Spleen (tissue), 7 donors: Measurements from ENCODE around the gene PTPRE.

Experiments
- POLR2A ChIP-seq, 3 donors: fragments of 450-650 bp; IDR thresholded peaks; one replicate each; pipeline ENCODE4 v1.5.1; 2017; ENCODE audit warnings: antibody characterized with exemption in 3 of 3, mild to moderate bottlenecking in 1 of 3
- POLR2AphosphoS5 ChIP-seq, 3 donors: sonication (generic); formaldehyde crosslinking; IDR thresholded peaks; one replicate each; pipeline ENCODE4 v1.5.1; 2017; ENCODE audit warnings: antibody characterized with exemption in 3 of 3
- TF ChIP-seq, protein P1 (sequence below), 11 experiments: fragments of 200-600 bp in 7 of 11; fragments of 450-650 bp in 4 of 11; sonication (generic) in 4 of 11; IDR thresholded peaks in 8 of 11; conservative IDR thresholded peaks in 3 of 11; 1 replicate in 7 of 11; 2 replicates in 4 of 11; pipeline versions ENCODE4 v1.4.0 to v1.8.0; 2016 to 2021; ENCODE audit warnings: antibody characterized with exemption in 11 of 11, inconsistent platforms in 4 of 11, mild to moderate bottlenecking in 1 of 11
- donor health status: DM: no; HTN: no; CAD: no; lungs with moderate emphysema.
- donor health status: DM: no; HTN: no; CAD: no.
- donor health status: DM: no; HTN: no; CAD: no.

DNA sequence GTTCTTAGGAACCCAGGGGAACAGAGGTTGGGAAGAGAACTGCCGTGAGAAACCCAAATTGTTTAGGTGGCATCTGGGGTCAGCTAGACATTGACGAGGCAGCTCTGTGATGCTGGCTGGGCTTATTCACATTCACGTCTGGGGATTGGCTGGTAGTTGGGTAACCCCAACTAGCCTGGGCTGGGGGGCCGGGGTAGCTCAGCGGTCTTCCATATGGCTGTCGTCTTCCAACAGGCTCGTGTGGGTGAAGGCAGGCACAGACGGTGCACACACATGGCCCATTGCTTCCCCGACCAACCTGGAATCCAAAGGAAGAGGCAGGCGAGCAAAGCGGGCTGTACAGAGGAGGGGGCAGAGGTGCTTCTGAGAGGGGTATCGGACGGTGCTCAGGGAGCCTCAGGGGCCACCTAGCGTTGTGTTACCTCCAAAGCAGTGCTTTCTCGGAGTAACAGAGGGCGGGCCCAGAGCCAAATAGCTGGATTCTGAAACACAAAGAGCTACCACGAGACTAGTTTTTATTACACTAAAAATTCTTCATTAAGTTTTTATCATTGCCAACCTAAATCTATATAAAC lies 184.8 kb downstream of the PTPRE start:
- TF ChIP-seq, protein P1, sequence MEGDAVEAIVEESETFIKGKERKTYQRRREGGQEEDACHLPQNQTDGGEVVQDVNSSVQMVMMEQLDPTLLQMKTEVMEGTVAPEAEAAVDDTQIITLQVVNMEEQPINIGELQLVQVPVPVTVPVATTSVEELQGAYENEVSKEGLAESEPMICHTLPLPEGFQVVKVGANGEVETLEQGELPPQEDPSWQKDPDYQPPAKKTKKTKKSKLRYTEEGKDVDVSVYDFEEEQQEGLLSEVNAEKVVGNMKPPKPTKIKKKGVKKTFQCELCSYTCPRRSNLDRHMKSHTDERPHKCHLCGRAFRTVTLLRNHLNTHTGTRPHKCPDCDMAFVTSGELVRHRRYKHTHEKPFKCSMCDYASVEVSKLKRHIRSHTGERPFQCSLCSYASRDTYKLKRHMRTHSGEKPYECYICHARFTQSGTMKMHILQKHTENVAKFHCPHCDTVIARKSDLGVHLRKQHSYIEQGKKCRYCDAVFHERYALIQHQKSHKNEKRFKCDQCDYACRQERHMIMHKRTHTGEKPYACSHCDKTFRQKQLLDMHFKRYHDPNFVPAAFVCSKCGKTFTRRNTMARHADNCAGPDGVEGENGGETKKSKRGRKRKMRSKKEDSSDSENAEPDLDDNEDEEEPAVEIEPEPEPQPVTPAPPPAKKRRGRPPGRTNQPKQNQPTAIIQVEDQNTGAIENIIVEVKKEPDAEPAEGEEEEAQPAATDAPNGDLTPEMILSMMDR (IDR thresholded peaks at IDR 0.05 in 8 of 11, conservative IDR thresholded peaks at IDR 0.05 in 3 of 11), result no peak
- no peak for TF ChIP-seq POLR2A (IDR thresholded peaks at IDR 0.05)
- TF ChIP-seq POLR2AphosphoS5 (IDR thresholded peaks at IDR 0.05), result no peak
